Panc1 (cell line): Measurements from ENCODE around the gene SERTM1. TPM values are rescaled to one million over a fixed set of nuclear protein-coding genes. Genes with fewer than 3 reads are reported as not detected.

Source experiments
- ATAC-seq: fragments of 200-7000 bp; cut with Tn5 transposase; 2 replicates; pipeline ENCODE4 v1.9.1; 2020; ENCODE audit warnings: mild to moderate bottlenecking, moderate library complexity
- BruUV-seq: library from RNA; stranded (reverse); fragments of 400-500 nt; replicated peaks from 2 replicates; lab custom pipeline; 2021; lab: Mats Ljungman, UMichigan
- CTCF ChIA-PET: fragments of 300-600 bp; sonication (Branson Sonifier 250); formaldehyde crosslinking; loops from one replicate; lab custom pipeline; 2022; ENCODE audit warnings: antibody characterized with exemption; lab: Charles Lee
- POLR2A ChIA-PET: fragments of 300-600 bp; sonication (Branson Sonifier 250); formaldehyde crosslinking; loops from one replicate; lab custom pipeline; 2022; ENCODE audit warnings: antibody characterized with exemption; lab: Charles Lee
- DNase-seq: peaks from one replicate; pipeline ENCODE4 v3.0.0-alpha.2; 2010; ENCODE audit warnings: low read depth, low spot score
- H3K27ac ChIP-seq: 2 replicates; pipeline ENCODE4 v1.5.1; 2011; ENCODE audit warnings: mild to moderate bottlenecking, low read length, inconsistent platforms
- H3K27me3 ChIP-seq: fragments of 200-500 bp; sonication (Bioruptor generic); 2 replicates; pipeline ENCODE4 v1.6.0; 2014; ENCODE audit warnings: low read length, inconsistent platforms; ENCODE audit not compliant: control insufficient read depth, insufficient read depth
- H3K36me3 ChIP-seq: fragments of 200-500 bp; sonication (Bioruptor generic); 2 replicates; pipeline ENCODE4 v1.5.1; 2014; ENCODE audit warnings: inconsistent platforms, mild to moderate bottlenecking, low read length, moderate library complexity; ENCODE audit not compliant: control insufficient read depth, insufficient read depth
- H3K4me1 ChIP-seq: 2 replicates; pipeline ENCODE4 v1.5.1; 2011; ENCODE audit warnings: inconsistent platforms, mild to moderate bottlenecking, low read length, moderate library complexity; ENCODE audit not compliant: control insufficient read depth, insufficient read depth
- H3K4me3 ChIP-seq, 2 experiments: 2 replicates each; pipeline ENCODE4 v1.5.1; 2011 to 2012; ENCODE audit warnings: low read depth in 2 of 2, low read length in 2 of 2, mild to moderate bottlenecking in 2 of 2, inconsistent platforms in 1 of 2, moderate library complexity in 1 of 2
- H3K9me3 ChIP-seq: fragments of 200-500 bp; sonication (Bioruptor generic); 2 replicates; pipeline ENCODE4 v1.5.1; 2014; ENCODE audit warnings: low read depth, mild to moderate bottlenecking, inconsistent platforms, low read length, moderate library complexity; ENCODE audit not compliant: control insufficient read depth, insufficient read depth
- POLR2AphosphoS5 ChIP-seq: IDR thresholded peaks from 2 replicates; pipeline ENCODE4 v1.6.1; 2012; ENCODE audit warnings: mild to moderate bottlenecking, low read depth, low read length, moderate library complexity
- SIN3A ChIP-seq: IDR thresholded peaks from 2 replicates; pipeline ENCODE4 v1.6.1; 2012; ENCODE audit warnings: low read depth, mild to moderate bottlenecking, low read length, moderate library complexity, borderline replicate concordance; ENCODE audit not compliant: insufficient read depth
- TCF7L2 ChIP-seq: IDR thresholded peaks from 2 replicates; pipeline ENCODE4 v1.6.1; 2011; ENCODE audit warnings: mild to moderate bottlenecking, low read depth, low read length, inconsistent platforms
- in situ Hi-C: cut with HindIII; loops from 2 replicates; pipeline ENCODE4 v1.10.0; 2016; ENCODE audit warnings: low sequenced_read_pairs, low pct_unique_long_range_greater_than_20kb
- intact Hi-C: fragments of 100-400 bp; cut with micrococcal nuclease; formaldehyde crosslinking; loops from one replicate; pipeline ENCODE4 v1.10.0; 2022; ENCODE audit not compliant: unreplicated experiment
- total RNA-seq: library from RNA; stranded (reverse); gene quantifications from one replicate; pipeline ENCODE4 v1.2.1, GENCODE V29; 2021; ENCODE audit not compliant: unreplicated experiment
- TF ChIP-seq, protein P1 (sequence below), 2 experiments: IDR thresholded peaks; 2 replicates each; pipeline ENCODE4 v1.6.1; 2011 to 2012; ENCODE audit warnings: low read depth in 2 of 2, control low read depth in 1 of 2, low read length in 1 of 2, mild to moderate bottlenecking in 1 of 2, moderate library complexity in 1 of 2; ENCODE audit not compliant: insufficient read depth in 1 of 2
- TF ChIP-seq, protein P2 (sequence below): fragments of 450-650 bp; IDR thresholded peaks from 2 replicates; pipeline ENCODE4 v1.5.1; 2017; ENCODE audit warnings: mild to moderate bottlenecking

The SERTM1 gene
- total RNA-seq, 1 experiment from 2014 or later, result not detected

GRCh38 chr13:36706755-36707154 is 32.9 kb downstream of the SERTM1 start:
- TF ChIP-seq SIN3A (no peak), POLR2AphosphoS5 (no peak), TCF7L2 (no peak)
- TF ChIP-seq, protein P1, sequence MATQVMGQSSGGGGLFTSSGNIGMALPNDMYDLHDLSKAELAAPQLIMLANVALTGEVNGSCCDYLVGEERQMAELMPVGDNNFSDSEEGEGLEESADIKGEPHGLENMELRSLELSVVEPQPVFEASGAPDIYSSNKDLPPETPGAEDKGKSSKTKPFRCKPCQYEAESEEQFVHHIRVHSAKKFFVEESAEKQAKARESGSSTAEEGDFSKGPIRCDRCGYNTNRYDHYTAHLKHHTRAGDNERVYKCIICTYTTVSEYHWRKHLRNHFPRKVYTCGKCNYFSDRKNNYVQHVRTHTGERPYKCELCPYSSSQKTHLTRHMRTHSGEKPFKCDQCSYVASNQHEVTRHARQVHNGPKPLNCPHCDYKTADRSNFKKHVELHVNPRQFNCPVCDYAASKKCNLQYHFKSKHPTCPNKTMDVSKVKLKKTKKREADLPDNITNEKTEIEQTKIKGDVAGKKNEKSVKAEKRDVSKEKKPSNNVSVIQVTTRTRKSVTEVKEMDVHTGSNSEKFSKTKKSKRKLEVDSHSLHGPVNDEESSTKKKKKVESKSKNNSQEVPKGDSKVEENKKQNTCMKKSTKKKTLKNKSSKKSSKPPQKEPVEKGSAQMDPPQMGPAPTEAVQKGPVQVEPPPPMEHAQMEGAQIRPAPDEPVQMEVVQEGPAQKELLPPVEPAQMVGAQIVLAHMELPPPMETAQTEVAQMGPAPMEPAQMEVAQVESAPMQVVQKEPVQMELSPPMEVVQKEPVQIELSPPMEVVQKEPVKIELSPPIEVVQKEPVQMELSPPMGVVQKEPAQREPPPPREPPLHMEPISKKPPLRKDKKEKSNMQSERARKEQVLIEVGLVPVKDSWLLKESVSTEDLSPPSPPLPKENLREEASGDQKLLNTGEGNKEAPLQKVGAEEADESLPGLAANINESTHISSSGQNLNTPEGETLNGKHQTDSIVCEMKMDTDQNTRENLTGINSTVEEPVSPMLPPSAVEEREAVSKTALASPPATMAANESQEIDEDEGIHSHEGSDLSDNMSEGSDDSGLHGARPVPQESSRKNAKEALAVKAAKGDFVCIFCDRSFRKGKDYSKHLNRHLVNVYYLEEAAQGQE (IDR thresholded peaks at IDR 0.05; ENCODE audit: insufficient read depth in 1 of 2, low read depth in 2 of 2, low read length in 1 of 2), result no peak
- TF ChIP-seq, protein P2, sequence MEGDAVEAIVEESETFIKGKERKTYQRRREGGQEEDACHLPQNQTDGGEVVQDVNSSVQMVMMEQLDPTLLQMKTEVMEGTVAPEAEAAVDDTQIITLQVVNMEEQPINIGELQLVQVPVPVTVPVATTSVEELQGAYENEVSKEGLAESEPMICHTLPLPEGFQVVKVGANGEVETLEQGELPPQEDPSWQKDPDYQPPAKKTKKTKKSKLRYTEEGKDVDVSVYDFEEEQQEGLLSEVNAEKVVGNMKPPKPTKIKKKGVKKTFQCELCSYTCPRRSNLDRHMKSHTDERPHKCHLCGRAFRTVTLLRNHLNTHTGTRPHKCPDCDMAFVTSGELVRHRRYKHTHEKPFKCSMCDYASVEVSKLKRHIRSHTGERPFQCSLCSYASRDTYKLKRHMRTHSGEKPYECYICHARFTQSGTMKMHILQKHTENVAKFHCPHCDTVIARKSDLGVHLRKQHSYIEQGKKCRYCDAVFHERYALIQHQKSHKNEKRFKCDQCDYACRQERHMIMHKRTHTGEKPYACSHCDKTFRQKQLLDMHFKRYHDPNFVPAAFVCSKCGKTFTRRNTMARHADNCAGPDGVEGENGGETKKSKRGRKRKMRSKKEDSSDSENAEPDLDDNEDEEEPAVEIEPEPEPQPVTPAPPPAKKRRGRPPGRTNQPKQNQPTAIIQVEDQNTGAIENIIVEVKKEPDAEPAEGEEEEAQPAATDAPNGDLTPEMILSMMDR, result no peak
- intact Hi-C loops, result no loop called here
- no TSS peak for BruUV-seq
- CTCF ChIA-PET, result no interaction called here
- in situ Hi-C loops, result no loop called here
- Histone ChIP-seq H3K4me3 (no peak overlapping the region), H3K9me3 (no peaks in the 10 kb centered on the region), H3K36me3 (no peaks in the 10 kb centered on the region), H3K4me1 (no peaks in the 10 kb centered on the region), H3K27ac (no peak overlapping the region), H3K27me3 (no peaks in the 10 kb centered on the region)
- POLR2A ChIA-PET, result no interaction called here
- DNase-seq (no peak), ATAC-seq (no peak)

GRCh38 chr13:36709136-36709890 is 35.5 kb downstream of the SERTM1 start:
- no peaks in the 10 kb centered on the region for H3K4me1 ChIP-seq
- TF ChIP-seq SIN3A (no peak), TCF7L2 (no peak), POLR2AphosphoS5 (no peak)
- TF ChIP-seq, protein P1 (IDR thresholded peaks at IDR 0.05; ENCODE audit: insufficient read depth in 1 of 2, low read depth in 2 of 2, low read length in 1 of 2), result no peak
- TF ChIP-seq, protein P2, result no peak
- no peak overlapping the region for H3K27ac ChIP-seq
- CTCF ChIA-PET, result no interaction called here
- H3K9me3 ChIP-seq, result no peaks in the 10 kb centered on the region
- POLR2A ChIA-PET, result no interaction called here
- H3K27me3 ChIP-seq, result no peaks in the 10 kb centered on the region
- intact Hi-C loops (no loop called here), in situ Hi-C loops (no loop called here)
- no peak overlapping the region for H3K4me3 ChIP-seq
- ATAC-seq (no peak), DNase-seq (no peak)
- H3K36me3 ChIP-seq, result no peaks in the 10 kb centered on the region
- no TSS peak for BruUV-seq
